MG63 (cell line): Measurements from ENCODE around the gene TAF9. TPM values are rescaled to one million over a fixed set of nuclear protein-coding genes. Genes with fewer than 3 reads are reported as not detected.

Experiments used
- total RNA-seq: library from RNA; depleted of rRNA; stranded (reverse); fragments of >200 nt; shearing (Covaris generic); gene quantifications from 2 replicates; pipeline ENCODE4 v1.2.3, GENCODE V29; 2014; ENCODE audit warnings: low replicate concordance; rRNA removed

The TAF9 gene
- total RNA-seq, 1 experiment from 2014 or later = 73.7 TPM

Other genes starting within 250 kb of the TAF9 start
- gene CCNB1, start 202.4 kb downstream of the TAF9 start, total RNA-seq = 310 and 430 TPM in 2 replicates
- gene CENPH, start 179.9 kb downstream of the TAF9 start, total RNA-seq = 33.6 and 64.3 TPM in 2 replicates
- 48.3 and 56.2 TPM in 2 replicates for gene CDK7, start 134.6 kb downstream of the TAF9 start, total RNA-seq
- 2.1 and 5.3 TPM in 2 replicates for gene CCDC125, start 36.7 kb downstream of the TAF9 start, total RNA-seq
- gene AK6, start within 50 bp of the TAF9 start, total RNA-seq = 35.2 and 49.9 TPM in 2 replicates
- gene RAD17, start 298 bp upstream of the TAF9 start, total RNA-seq = 2.5 and 12.4 TPM in 2 replicates
- gene MARVELD2, start 45.6 kb upstream of the TAF9 start, total RNA-seq = not detected in 2 replicates
- gene OCLN, start 123.3 kb upstream of the TAF9 start, total RNA-seq = 0.74 and 2.1 TPM in 2 replicates
- gene GTF2H2C, start 190.7 kb upstream of the TAF9 start, total RNA-seq = 31.8 and 42.5 TPM in 2 replicates